Effector memory CD4-positive, alpha-beta T cell (primary cell): Measurements from ENCODE around the gene GLCCI1.
A peak's percentile ranks its signal among the peaks of the same experiment; 100 is the strongest.
"Not testable (repeated sequence)": the region's sequence is repeated elsewhere in the genome, so short reads cannot be mapped to it uniquely, and the experiment has no call there.

Source experiments
- DNase-seq, 3 donors: peaks; one replicate each; pipeline ENCODE4 v3.0.0-alpha.2; 2020
- H3K27ac ChIP-seq: 2 replicates; pipeline ENCODE4 v1.7.0; 2013; ENCODE audit warnings: mild to moderate bottlenecking, low read length, moderate library complexity; ENCODE audit not compliant: insufficient read depth, poor library complexity, severe bottlenecking
- H3K27me3 ChIP-seq: replicated peaks from 2 replicates; pipeline ENCODE4 v1.7.0; 2013; ENCODE audit warnings: mild to moderate bottlenecking, low read length; ENCODE audit not compliant: insufficient read depth, control insufficient read depth, poor library complexity, severe bottlenecking
- H3K36me3 ChIP-seq: 2 replicates; pipeline ENCODE4 v1.7.0; 2013; ENCODE audit warnings: mild to moderate bottlenecking, low read length, moderate library complexity; ENCODE audit not compliant: control insufficient read depth, insufficient read depth
- H3K4me1 ChIP-seq: 2 replicates; pipeline ENCODE4 v1.7.0; 2013; ENCODE audit warnings: low read length, mild to moderate bottlenecking; ENCODE audit not compliant: control insufficient read depth, insufficient read depth, poor library complexity, severe bottlenecking
- H3K4me3 ChIP-seq: 2 replicates; pipeline ENCODE4 v1.7.0; 2013; ENCODE audit warnings: low read length, low read depth, mild to moderate bottlenecking; ENCODE audit not compliant: insufficient read depth, poor library complexity, severe bottlenecking
- H3K9me3 ChIP-seq: 2 replicates; pipeline ENCODE4 v1.7.0; 2013; ENCODE audit warnings: mild to moderate bottlenecking, low read length, moderate library complexity; ENCODE audit not compliant: control insufficient read depth

GLCCI1 gene

DNA sequence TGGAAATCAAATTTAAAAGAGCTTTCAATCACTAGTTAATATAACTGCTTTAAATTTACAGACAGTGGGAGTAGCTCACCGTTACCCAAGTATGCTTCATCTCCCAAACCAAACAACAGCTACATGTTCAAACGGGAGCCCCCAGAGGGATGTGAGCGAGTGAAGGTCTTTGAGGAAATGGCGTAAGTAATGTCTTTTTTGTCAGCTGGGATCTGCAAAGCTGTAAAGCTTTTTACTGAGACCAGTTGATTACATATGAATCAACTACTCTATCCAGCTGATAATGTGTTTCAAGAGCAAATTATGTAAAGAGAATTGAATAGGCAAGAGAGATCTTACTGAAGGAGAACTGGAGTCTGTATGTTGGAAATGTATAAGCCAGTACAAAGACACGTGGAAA lies 116.2 kb downstream of the GLCCI1 start:
- Histone ChIP-seq H3K4me1 (no peaks in the 10 kb centered on the region), H3K36me3 (peaks cover 15% of the 10 kb centered on the region), H3K27ac (no peak overlapping the region), H3K4me3 (no peak overlapping the region), H3K9me3 (no peaks in the 10 kb centered on the region), H3K27me3 (no peaks in the 10 kb centered on the region)
- no peak for DNase-seq

DNA sequence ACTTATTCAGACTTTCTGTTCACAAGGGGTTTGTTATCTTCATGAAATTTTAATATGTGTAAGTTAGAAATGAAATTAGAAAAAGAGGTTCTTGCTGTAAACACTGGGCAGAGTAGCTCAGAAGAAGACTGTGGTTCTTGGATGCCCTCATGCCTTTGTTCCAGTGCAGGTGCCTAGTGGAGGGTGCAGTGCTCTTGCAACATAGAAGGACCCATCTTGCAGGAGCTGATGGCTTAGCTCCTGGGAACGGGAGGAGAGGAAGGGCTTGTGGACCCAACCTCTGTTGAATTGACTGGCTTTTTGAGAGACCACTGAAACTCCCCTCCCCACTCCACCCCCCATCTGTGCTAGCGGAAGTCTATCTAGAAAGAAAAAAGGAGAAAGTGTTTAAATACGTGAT lies 116.8 kb downstream of the GLCCI1 start:
- no peak for DNase-seq
- peaks cover 15% of the 10 kb centered on the region for H3K36me3 ChIP-seq
- H3K4me1 ChIP-seq = no peaks in the 10 kb centered on the region
- no peak overlapping the region for H3K4me3 ChIP-seq
- no peak overlapping the region for H3K27ac ChIP-seq
- no peaks in the 10 kb centered on the region for H3K9me3 ChIP-seq
- no peaks in the 10 kb centered on the region for H3K27me3 ChIP-seq

DNA sequence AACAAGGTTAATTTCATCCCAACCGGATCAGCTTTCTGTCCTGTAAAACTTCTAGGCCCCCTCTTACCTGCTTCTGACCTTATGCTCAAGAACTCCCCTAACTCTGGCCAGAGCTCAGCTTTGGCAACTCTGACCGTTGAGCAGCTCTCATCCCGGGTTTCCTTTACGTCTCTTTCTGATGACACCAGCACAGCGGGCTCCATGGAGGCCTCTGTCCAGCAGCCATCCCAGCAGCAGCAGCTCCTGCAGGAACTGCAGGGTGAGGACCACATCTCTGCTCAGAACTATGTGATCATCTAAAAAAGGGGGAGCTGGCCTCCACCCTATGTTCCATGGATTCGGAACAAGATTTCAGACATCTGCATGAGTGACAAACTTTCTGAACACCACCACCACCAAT lies 117.6 kb downstream of the GLCCI1 start:
- Histone ChIP-seq H3K4me1 (no peaks in the 10 kb centered on the region), H3K27ac (no peak overlapping the region), H3K27me3 (no peaks in the 10 kb centered on the region), H3K9me3 (no peaks in the 10 kb centered on the region), H3K4me3 (no peak overlapping the region), H3K36me3 (peaks cover 15% of the 10 kb centered on the region)
- no peak for DNase-seq

DNA sequence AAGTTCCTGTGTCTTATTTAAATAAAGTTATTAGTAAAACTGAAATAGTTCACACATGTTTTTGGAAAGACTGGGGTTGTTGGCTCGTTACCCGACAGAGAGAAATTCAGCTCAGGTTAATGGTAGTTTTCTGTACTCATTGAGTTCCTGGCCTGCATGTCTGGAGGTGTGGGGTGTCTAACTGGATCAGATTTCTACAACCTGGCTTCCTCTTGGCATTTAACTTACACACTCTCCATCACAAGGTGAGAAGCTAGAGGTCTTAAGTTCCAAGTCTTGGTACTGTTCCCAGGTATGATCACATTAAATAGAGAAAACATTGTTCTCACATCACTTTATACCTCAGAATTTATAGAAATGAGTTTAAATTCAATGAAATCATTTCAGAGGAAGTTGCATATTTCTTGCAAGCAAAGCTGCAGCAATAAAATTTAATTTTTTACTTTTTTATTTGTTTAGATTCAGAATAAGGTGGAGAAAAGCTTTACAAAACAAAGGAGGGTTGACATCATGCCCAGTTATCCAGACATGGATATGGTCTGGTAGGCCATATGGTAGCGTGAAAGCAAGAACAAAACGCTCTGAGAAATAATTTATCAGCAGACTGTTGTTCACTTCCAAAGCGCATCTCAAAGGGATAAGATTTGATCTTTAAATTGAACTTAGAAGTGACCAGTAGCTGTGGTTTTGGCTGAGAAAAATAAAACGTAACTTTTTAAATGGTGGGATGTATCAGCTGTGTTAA lies 120.6 kb downstream of the GLCCI1 start:
- peaks cover 15% of the 10 kb centered on the region for H3K36me3 ChIP-seq
- H3K27me3 ChIP-seq = no peaks in the 10 kb centered on the region
- H3K4me1 ChIP-seq = no peaks in the 10 kb centered on the region
- H3K9me3 ChIP-seq = no peaks in the 10 kb centered on the region
- no peak for DNase-seq
- no peak overlapping the region for H3K4me3 ChIP-seq
- no peak overlapping the region for H3K27ac ChIP-seq

DNA sequence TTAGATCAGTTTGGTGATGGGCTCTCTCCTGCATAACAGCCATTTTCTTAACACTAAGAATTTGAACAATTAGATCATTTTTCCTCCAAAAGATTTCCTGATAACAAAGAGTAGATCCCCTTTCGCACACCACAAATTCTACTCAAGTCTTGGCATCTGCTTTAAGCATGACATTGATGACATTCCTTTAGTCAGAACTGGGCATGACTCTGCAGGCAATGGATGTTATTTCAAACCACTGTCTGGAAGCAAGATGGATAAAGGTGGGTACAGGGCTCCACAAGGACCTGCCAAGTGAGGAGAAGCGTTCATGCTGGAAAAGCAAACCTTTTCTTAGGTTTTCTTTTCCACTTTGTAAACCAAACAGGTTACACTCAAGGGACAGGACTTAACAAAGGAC lies 123.5 kb downstream of the GLCCI1 start:
- Histone ChIP-seq H3K36me3 (no peaks in the 10 kb centered on the region), H3K27me3 (no peaks in the 10 kb centered on the region), H3K9me3 (no peaks in the 10 kb centered on the region), H3K4me3 (no peak overlapping the region), H3K27ac (no peak overlapping the region), H3K4me1 (no peaks in the 10 kb centered on the region)
- DNase-seq = no peak

DNA sequence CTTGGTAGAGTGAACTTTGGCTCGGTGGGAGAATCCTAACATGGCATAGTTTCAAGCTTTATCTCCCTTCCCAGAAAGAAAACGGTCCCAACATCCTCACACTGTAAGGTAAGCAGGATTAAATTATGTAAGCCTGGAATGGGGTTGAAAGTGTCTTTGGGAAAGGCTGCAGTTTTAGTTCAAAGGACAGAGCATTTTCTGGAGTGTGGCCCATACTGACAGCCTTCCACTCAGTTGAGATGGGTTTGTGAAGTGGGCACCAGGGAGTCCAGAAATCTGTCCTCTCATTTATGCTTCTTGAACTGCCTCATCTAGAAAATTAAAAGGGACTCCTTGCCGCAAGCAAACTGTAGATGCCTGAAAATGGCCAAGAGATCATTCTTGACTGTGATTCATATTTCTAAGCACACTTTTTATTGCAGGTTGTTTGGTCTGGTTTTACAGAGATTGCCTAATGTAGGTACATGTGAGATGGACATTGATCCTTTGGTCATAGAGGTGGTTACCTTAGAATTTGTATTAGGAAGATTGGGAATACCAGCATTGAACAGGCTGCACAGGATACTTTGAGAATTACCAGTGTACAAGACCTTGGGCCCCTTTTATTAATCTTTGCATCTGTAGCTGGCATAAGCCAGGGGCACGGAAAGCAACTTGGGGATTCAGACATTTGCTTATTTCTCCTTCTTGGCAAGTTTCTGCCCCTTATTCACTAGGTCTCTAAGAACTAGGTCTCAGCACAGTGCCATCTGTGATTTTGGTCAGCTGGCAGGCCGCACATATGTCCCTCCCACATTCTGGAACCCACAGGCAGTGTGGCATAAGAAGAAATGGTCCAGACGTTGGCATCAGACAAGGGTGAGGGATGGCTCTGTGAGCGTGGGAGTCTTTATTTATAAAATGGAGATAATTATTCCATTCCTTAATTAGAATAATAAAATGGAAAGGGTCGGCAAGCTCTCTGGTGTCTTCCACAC lies 125.9 kb downstream of the GLCCI1 start:
- Histone ChIP-seq H3K27me3 (no peaks in the 10 kb centered on the region), H3K4me1 (no peaks in the 10 kb centered on the region), H3K36me3 (no peaks in the 10 kb centered on the region), H3K4me3 (no peak overlapping the region), H3K9me3 (no peaks in the 10 kb centered on the region), H3K27ac (no peak overlapping the region)
- no peak for DNase-seq

DNA sequence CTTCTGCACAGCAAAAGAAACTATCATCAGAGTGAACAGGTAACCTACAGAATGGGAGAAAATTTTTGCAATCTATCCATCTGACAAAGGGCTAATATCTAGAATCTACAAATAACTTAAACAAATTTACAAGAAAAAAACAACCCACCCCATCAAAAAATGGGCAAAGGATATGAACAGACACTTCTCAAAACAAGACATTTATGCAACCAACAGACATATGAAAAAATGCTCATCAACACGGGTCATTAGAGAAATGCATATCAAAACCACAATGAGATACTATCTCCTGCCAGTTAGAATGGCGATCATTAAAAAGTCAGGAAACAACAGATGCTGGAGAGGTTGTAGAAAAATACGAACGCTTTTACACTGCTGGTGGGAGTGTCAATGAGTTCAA lies 132.7 kb downstream of the GLCCI1 start:
- not testable (repeated sequence) for H3K4me1 ChIP-seq, H3K27me3 ChIP-seq, DNase-seq, H3K36me3 ChIP-seq, H3K27ac ChIP-seq, H3K9me3 ChIP-seq, H3K4me3 ChIP-seq

DNA sequence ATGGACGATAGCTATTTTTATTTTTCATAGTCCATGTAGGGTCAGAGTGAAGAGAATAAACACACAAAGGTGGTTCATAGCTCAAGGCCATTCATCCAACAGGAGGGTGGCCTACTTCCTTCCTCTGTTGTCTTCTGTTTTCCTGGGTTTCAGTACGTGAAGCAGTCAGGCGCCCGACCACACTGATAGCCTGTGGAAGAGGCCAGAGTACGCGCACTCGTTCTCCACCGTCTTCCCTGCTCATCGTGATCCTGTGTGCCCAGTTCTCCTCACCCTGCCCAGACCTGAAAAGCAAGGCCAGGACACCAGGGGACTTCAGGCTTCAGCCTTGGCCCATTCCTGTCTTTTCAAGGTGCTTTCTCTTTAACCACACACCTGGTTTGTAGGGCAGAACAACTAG lies 134.7 kb downstream of the GLCCI1 start:
- peaks cover 5% of the 10 kb centered on the region for H3K4me1 ChIP-seq
- no peak overlapping the region for H3K27ac ChIP-seq
- H3K36me3 ChIP-seq = no peaks in the 10 kb centered on the region
- no peaks in the 10 kb centered on the region for H3K27me3 ChIP-seq
- no peak overlapping the region for H3K4me3 ChIP-seq
- DNase-seq = no peak
- H3K9me3 ChIP-seq = no peaks in the 10 kb centered on the region

DNA sequence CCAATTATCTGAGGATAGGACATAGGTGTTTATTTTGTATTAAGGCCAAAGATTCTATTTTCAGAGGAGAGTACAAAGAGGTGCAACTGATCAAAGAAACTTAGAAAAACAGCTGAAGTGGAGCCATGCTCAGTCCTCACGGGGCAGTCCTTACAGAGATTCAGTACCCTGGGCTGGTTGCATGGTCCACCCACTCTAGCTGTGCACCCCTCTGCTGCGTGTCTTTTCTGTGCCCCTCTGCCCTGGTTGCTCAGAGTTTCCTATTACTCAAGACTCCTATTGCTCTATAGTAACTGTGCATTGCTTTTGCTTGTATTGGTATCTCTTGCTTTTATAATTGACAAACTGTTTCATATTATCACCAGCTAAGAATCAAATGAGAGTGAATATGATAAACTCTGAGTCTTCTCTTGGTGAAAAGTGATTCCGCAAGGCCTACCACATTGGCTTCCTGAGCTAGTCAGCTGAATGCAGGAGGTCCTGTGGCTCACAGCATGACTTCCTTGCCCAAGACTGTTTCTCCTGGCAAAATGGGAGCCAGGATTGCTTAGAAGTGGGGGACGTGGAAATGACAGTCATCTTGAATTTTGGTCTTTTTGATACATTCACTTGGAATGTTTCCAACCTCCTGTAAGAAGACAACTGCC lies 137.0 kb downstream of the GLCCI1 start:
- H3K27ac ChIP-seq = peak overlapping the region; percentile 14
- no peaks in the 10 kb centered on the region for H3K36me3 ChIP-seq
- no peak for DNase-seq
- no peak overlapping the region for H3K4me3 ChIP-seq
- no peaks in the 10 kb centered on the region for H3K9me3 ChIP-seq
- H3K4me1 ChIP-seq = peaks cover 5% of the 10 kb centered on the region
- no peaks in the 10 kb centered on the region for H3K27me3 ChIP-seq
